Naive thymus-derived CD4-positive, alpha-beta T cell (primary cell): ENCODE results near the gene XCL2. TPM values are rescaled to one million over a fixed set of nuclear protein-coding genes. Genes with fewer than 3 reads are reported as not detected.

Source experiments
- ATAC-seq: fragments of 150-1000 bp; cut with Tn5 transposase; 2 replicates; pipeline ENCODE4 v1.10.0; 2021; ENCODE audit warnings: mild to moderate bottlenecking, moderate library complexity
- CTCF ChIA-PET: fragments of 350-600 bp; sonication (Branson Sonifier 250); formaldehyde crosslinking; loops from one replicate; lab custom pipeline; 2021; ENCODE audit warnings: antibody characterized with exemption; lab: Charles Lee
- POLR2A ChIA-PET: fragments of 350-600 bp; sonication (Branson Sonifier 250); formaldehyde crosslinking; loops from one replicate; lab custom pipeline; 2021; ENCODE audit warnings: antibody characterized with exemption, inconsistent platforms; lab: Charles Lee
- DNase-seq, 9 donors: peaks; one replicate each; pipeline versions ENCODE4 v3.0.0 to v3.0.0-alpha.2; 2020 to 2022; ENCODE audit warnings: mixed read lengths in 1 of 9
- H3K27ac ChIP-seq: one replicate; pipeline ENCODE4 v1.7.0; 2013; ENCODE audit warnings: mild to moderate bottlenecking, low read depth, low read length, moderate library complexity
- H3K27me3 ChIP-seq, 2 donors: one replicate each; pipeline ENCODE4 v1.7.0; 2013; ENCODE audit warnings: low read length in 2 of 2, mild to moderate bottlenecking in 2 of 2, moderate library complexity in 2 of 2; ENCODE audit not compliant: control insufficient read depth in 2 of 2, insufficient read depth in 2 of 2
- H3K36me3 ChIP-seq, 3 experiments: 1 replicate in 2 of 3; 2 replicates in 1 of 3; pipeline ENCODE4 v1.7.0; 2013; ENCODE audit warnings: low read length in 3 of 3, mild to moderate bottlenecking in 3 of 3, moderate library complexity in 1 of 3; ENCODE audit not compliant: insufficient read depth in 3 of 3, control insufficient read depth in 2 of 3
- H3K4me1 ChIP-seq, 2 donors: one replicate each; pipeline ENCODE4 v1.7.0; 2013; ENCODE audit warnings: low read length in 2 of 2, mild to moderate bottlenecking in 2 of 2, moderate library complexity in 1 of 2; ENCODE audit not compliant: control insufficient read depth in 2 of 2, insufficient read depth in 2 of 2
- H3K4me3 ChIP-seq: 2 replicates; pipeline ENCODE4 v1.7.0; 2013; ENCODE audit warnings: mild to moderate bottlenecking, low read length
- H3K9me3 ChIP-seq, 3 experiments: 1 replicate in 2 of 3; 2 replicates in 1 of 3; pipeline ENCODE4 v1.7.0; 2013; ENCODE audit warnings: low read length in 3 of 3; ENCODE audit not compliant: control insufficient read depth in 2 of 3
- H3K27ac Mint-ChIP-seq, 9 donors: one replicate each; pipeline ENCODE4 v1.8.0; 2020 to 2022; ENCODE audit warnings: mixed read lengths in 9 of 9, mild to moderate bottlenecking in 8 of 9, moderate library complexity in 5 of 9, inconsistent platforms in 2 of 9
- H3K27me3 Mint-ChIP-seq, 5 donors: one replicate each; pipeline ENCODE4 v1.8.0; 2021 to 2022; ENCODE audit warnings: mixed read lengths in 5 of 5, mild to moderate bottlenecking in 1 of 5
- H3K36me3 Mint-ChIP-seq, 5 donors: one replicate each; pipeline ENCODE4 v1.8.0; 2020 to 2022; ENCODE audit warnings: mixed read lengths in 5 of 5, mild to moderate bottlenecking in 3 of 5, inconsistent platforms in 1 of 5
- H3K4me1 Mint-ChIP-seq, 7 donors: one replicate each; pipeline ENCODE4 v1.8.0; 2020 to 2022; ENCODE audit warnings: mixed read lengths in 7 of 7, mild to moderate bottlenecking in 3 of 7, inconsistent platforms in 1 of 7
- H3K4me3 Mint-ChIP-seq, 10 donors: one replicate each; pipeline ENCODE4 v1.8.0; 2020 to 2022; ENCODE audit warnings: mild to moderate bottlenecking in 10 of 10, mixed read lengths in 10 of 10, moderate library complexity in 6 of 10, inconsistent platforms in 2 of 10
- H3K9me3 Mint-ChIP-seq, 11 donors: one replicate each; pipeline ENCODE4 v1.8.0; 2020 to 2022; ENCODE audit warnings: mixed read lengths in 11 of 11, mild to moderate bottlenecking in 4 of 11, inconsistent platforms in 1 of 11, moderate library complexity in 1 of 11
- intact Hi-C, 2 donors: fragments of 100-400 bp; cut with micrococcal nuclease; formaldehyde crosslinking; loops; one replicate each; pipeline ENCODE4 v1.15.1; 2023
- polyA plus RNA-seq, 2 donors: library from polyadenylated mRNA; unstranded; fragments of 300-500 nt; fragmentation: Illumina TruSeq; gene quantifications; one replicate each; pipeline ENCODE4 v1.2.3, GENCODE V29; 2021
- total RNA-seq, 6 experiments: library from RNA in 5 of 6; stranded (reverse) in 5 of 6; gene quantifications; 1 replicate in 5 of 6; 2 replicates in 1 of 6; pipeline ENCODE4 v1.2.3 and lab custom pipeline; 2021 to 2026

The XCL2 gene
- total and polyA plus RNA-seq, 7 experiments from 2014 or later, result 0.61 to 7.0 (median 2.9) TPM; not detected in 3

- ChIA-PET CTCF (interaction anchor here (0.7 kb wide), 1 partner anchor 16 kb away, joined by 3 read pairs; no protein-coding TSS in a partner anchor), POLR2A (no interaction called here)
- ATAC-seq (no peak), DNase-seq (no peak)
- H3K27ac Mint-ChIP-seq, result no peak overlapping the region
- no peaks in the 10 kb centered on the region for H3K4me1 ChIP-seq
- H3K27me3 Mint-ChIP-seq, result peaks cover 0 to 46% (median 0%) of the 10 kb centered on the region in 5 donors
- no peaks in the 10 kb centered on the region for H3K36me3 ChIP-seq
- no peak overlapping the region for H3K4me3 ChIP-seq
- intact Hi-C loops, result loop anchor here in 1 of 2 donors (10.0 kb wide), 1 partner anchor 52 kb away; no protein-coding TSS in a partner anchor
- no peaks in the 10 kb centered on the region for H3K27me3 ChIP-seq
- H3K4me1 Mint-ChIP-seq, result peaks cover 0 to 7% (median 0%) of the 10 kb centered on the region in 7 donors
- no peak overlapping the region for H3K4me3 Mint-ChIP-seq
- peaks cover 0 to 12% (median 2%) of the 10 kb centered on the region in 11 donors for H3K9me3 Mint-ChIP-seq
- H3K9me3 ChIP-seq, result no peaks in the 10 kb centered on the region
- peaks cover 0 to 19% (median 5%) of the 10 kb centered on the region in 5 donors for H3K36me3 Mint-ChIP-seq
- H3K27ac ChIP-seq, result no peak overlapping the region
Measured at GRCh38 chr1:168567007-168567406, 23.2 kb upstream of the XCL2 start.

GRCh38 chr1:168565825-168566224 is 22.0 kb upstream of the XCL2 start:
- Histone ChIP-seq H3K27me3 (no peaks in the 10 kb centered on the region), H3K27ac (no peak overlapping the region), H3K9me3 (no peaks in the 10 kb centered on the region), H3K36me3 (no peaks in the 10 kb centered on the region), H3K4me1 (no peaks in the 10 kb centered on the region), H3K4me3 (no peak overlapping the region)
- no peak for DNase-seq
- Mint-ChIP-seq H3K36me3 (peaks cover 4 to 23% (median 7%) of the 10 kb centered on the region in 5 donors), H3K9me3 (peaks cover 0 to 15% (median 2%) of the 10 kb centered on the region in 11 donors), H3K4me1 (peaks cover 0 to 11% (median 0%) of the 10 kb centered on the region in 7 donors), H3K27ac (no peak overlapping the region), H3K27me3 (peaks cover 0 to 49% (median 0%) of the 10 kb centered on the region in 5 donors), H3K4me3 (no peak overlapping the region)
- CTCF ChIA-PET, result interaction anchor here (0.8 to 1.5 kb wide), 2 partner anchors 9 to 126 kb away, joined by 3 read pairs; no protein-coding TSS in a partner anchor
- intact Hi-C loops, result loop anchor here in 1 of 2 donors (10.0 kb wide), 1 partner anchor 51 kb away; no protein-coding TSS in a partner anchor
- POLR2A ChIA-PET, result interaction anchor here (1.1 kb wide), 1 partner anchor 60 kb away, joined by 3 read pairs; no protein-coding TSS in a partner anchor
- no peak for ATAC-seq

- intact Hi-C loops, result loop anchor here in 1 of 2 donors (10.0 kb wide), 1 partner anchor 47 kb away; no protein-coding TSS in a partner anchor
- H3K4me1 Mint-ChIP-seq, result peaks cover 3 to 15% (median 10%) of the 10 kb centered on the region in 7 donors
- H3K27me3 Mint-ChIP-seq, result peaks cover 0 to 36% (median 0%) of the 10 kb centered on the region in 5 donors
- POLR2A ChIA-PET, result no interaction called here
- no peaks in the 10 kb centered on the region for H3K27me3 ChIP-seq
- no peaks in the 10 kb centered on the region for H3K9me3 ChIP-seq
- no peaks in the 10 kb centered on the region for H3K36me3 ChIP-seq
- peaks cover 0 to 13% (median 2%) of the 10 kb centered on the region in 11 donors for H3K9me3 Mint-ChIP-seq
- H3K4me3 Mint-ChIP-seq, result no peak overlapping the region
- DNase-seq (no peak), ATAC-seq (no peak)
- H3K27ac ChIP-seq, result no peak overlapping the region
- CTCF ChIA-PET, result no interaction called here
- peaks cover 4 to 25% (median 7%) of the 10 kb centered on the region in 5 donors for H3K36me3 Mint-ChIP-seq
- no peak overlapping the region for H3K27ac Mint-ChIP-seq
- H3K4me1 ChIP-seq, result peaks cover 0 to 13% of the 10 kb centered on the region in 2 donors
- H3K4me3 ChIP-seq, result no peak overlapping the region
Measured at GRCh38 chr1:168561989-168562388, 18.2 kb upstream of the XCL2 start.

GRCh38 chr1:168560370-168560769 is 16.6 kb upstream of the XCL2 start:
- Mint-ChIP-seq H3K4me1 (peaks cover 3 to 24% (median 17%) of the 10 kb centered on the region in 7 donors), H3K27me3 (peaks cover 0 to 31% (median 0%) of the 10 kb centered on the region in 5 donors), H3K9me3 (peaks cover 0 to 13% (median 2%) of the 10 kb centered on the region in 11 donors), H3K27ac (no peak overlapping the region), H3K36me3 (peaks cover 4 to 28% (median 7%) of the 10 kb centered on the region in 5 donors), H3K4me3 (no peak overlapping the region)
- ChIA-PET CTCF (interaction anchor here (1.1 to 1.8 kb wide), 2 partner anchors 119 to 217 kb away, joined by 4 read pairs; no protein-coding TSS in a partner anchor), POLR2A (interaction anchor here (0.6 kb wide), 1 partner anchor 218 kb away, joined by 3 read pairs; no protein-coding TSS in a partner anchor)
- Histone ChIP-seq H3K4me3 (no peak overlapping the region), H3K4me1 (peaks cover 0 to 19% of the 10 kb centered on the region in 2 donors), H3K27me3 (no peaks in the 10 kb centered on the region), H3K36me3 (no peaks in the 10 kb centered on the region), H3K27ac (no peak overlapping the region), H3K9me3 (no peaks in the 10 kb centered on the region)
- no peak for ATAC-seq
- no peak for DNase-seq
- intact Hi-C loops, result loop anchor here in 1 of 2 donors (10.0 kb wide), 1 partner anchor 46 kb away; no protein-coding TSS in a partner anchor

- H3K9me3 ChIP-seq, result no peaks in the 10 kb centered on the region
- no peaks in the 10 kb centered on the region for H3K27me3 ChIP-seq
- ChIA-PET CTCF (interaction anchor here (0.9 kb wide), 1 partner anchor 9 kb away, joined by 3 read pairs; no protein-coding TSS in a partner anchor), POLR2A (no interaction called here)
- H3K4me1 ChIP-seq, result peaks cover 5 to 38% of the 10 kb centered on the region in 2 donors
- intact Hi-C loops, result loop anchor here in 1 of 2 donors (2.0 kb wide), 1 partner anchor 22 kb away; no protein-coding TSS in a partner anchor
- DNase-seq, result no peak
- Mint-ChIP-seq H3K9me3 (peaks cover 0 to 2% (median 0%) of the 10 kb centered on the region in 11 donors), H3K36me3 (peaks cover 0 to 12% (median 0%) of the 10 kb centered on the region in 5 donors), H3K4me3 (no peak overlapping the region), H3K27me3 (peaks cover 0 to 6% (median 0%) of the 10 kb centered on the region in 5 donors), H3K27ac (no peak overlapping the region), H3K4me1 (peaks cover 3 to 34% (median 19%) of the 10 kb centered on the region in 7 donors)
- ATAC-seq, result no peak
- H3K36me3 ChIP-seq, result no peaks in the 10 kb centered on the region
- H3K4me3 ChIP-seq, result no peak overlapping the region
- H3K27ac ChIP-seq, result no peak overlapping the region
Measured at GRCh38 chr1:168556647-168557046, 12.8 kb upstream of the XCL2 start.

GRCh38 chr1:168555508-168556046 is 11.8 kb upstream of the XCL2 start:
- POLR2A ChIA-PET, result no interaction called here
- H3K4me1 Mint-ChIP-seq, result peaks cover 5 to 40% (median 19%) of the 10 kb centered on the region in 7 donors

More at GRCh38 chr1:168555508-168556046, 11.8 kb upstream of the XCL2 start:
- no peak overlapping the region for H3K27ac ChIP-seq
- H3K36me3 ChIP-seq, result no peaks in the 10 kb centered on the region
- intact Hi-C loops, result loop anchor here in 1 of 2 donors (2.0 kb wide), 1 partner anchor 21 kb away; no protein-coding TSS in a partner anchor
- no peak for DNase-seq
- no peaks in the 10 kb centered on the region for H3K27me3 ChIP-seq
- peaks cover 5 to 38% of the 10 kb centered on the region in 2 donors for H3K4me1 ChIP-seq
- Mint-ChIP-seq H3K36me3 (peaks cover 0 to 14% (median 0%) of the 10 kb centered on the region in 5 donors), H3K27ac (no peak overlapping the region), H3K27me3 (peaks cover 0 to 3% (median 0%) of the 10 kb centered on the region in 5 donors), H3K4me3 (no peak overlapping the region), H3K9me3 (peaks cover 0 to 3% (median 0%) of the 10 kb centered on the region in 11 donors)
- H3K4me3 ChIP-seq, result no peak overlapping the region
- no peak for ATAC-seq
- CTCF ChIA-PET, result no interaction called here
- no peaks in the 10 kb centered on the region for H3K9me3 ChIP-seq
